GM19397 (cell line): ENCODE data around the gene IQCE.
"Not testable (repeated sequence)": the region's sequence is repeated elsewhere in the genome, so short reads cannot be mapped to it uniquely, and the experiment has no call there.

Experiments
- ATAC-seq: cut with Tn5 transposase; IDR thresholded peaks from one replicate; pipeline ENCODE4 v1.9.1; 2021; ENCODE audit warnings: mild to moderate bottlenecking, moderate library complexity; ENCODE audit not compliant: unreplicated experiment

IQCE gene

DNA sequence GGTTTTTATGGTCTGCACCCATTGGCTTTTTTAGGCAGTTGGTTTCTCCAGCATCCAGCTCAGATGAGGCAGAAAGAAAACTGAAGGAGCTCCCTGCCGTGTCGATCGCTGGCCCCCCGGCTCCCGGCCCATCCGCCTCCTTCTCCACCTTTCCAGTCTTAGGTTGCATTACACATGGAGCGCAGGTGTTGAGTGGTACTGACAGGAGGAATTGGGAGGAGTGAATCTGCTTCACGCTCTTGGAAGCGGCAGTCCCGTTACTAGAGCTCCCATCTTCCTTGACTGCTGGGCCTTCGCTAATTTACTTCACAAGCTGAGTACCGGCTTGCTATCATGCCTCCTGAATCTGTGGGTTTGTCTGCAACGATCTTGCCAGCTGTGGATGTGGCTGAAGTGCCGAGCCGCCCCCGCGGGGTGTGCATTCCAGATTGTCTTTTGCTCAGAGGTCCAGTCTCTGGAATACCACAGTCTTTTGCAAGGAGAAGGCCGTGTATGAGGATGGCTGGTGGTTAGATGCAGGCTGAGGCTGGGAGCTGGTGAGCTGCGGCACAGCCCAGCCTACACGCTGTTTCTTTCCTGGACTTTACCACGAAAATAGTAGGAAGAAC lies 17.1 kb downstream of the IQCE start:
- ATAC-seq: no peak

- ATAC-seq: no peak
Measured at GRCh38 chr7:2576742-2577491, 18.1 kb downstream of the IQCE start.

GRCh38 chr7:2577914-2578680 lies 19.3 kb downstream of the IQCE start:
- ATAC-seq: no peak

DNA sequence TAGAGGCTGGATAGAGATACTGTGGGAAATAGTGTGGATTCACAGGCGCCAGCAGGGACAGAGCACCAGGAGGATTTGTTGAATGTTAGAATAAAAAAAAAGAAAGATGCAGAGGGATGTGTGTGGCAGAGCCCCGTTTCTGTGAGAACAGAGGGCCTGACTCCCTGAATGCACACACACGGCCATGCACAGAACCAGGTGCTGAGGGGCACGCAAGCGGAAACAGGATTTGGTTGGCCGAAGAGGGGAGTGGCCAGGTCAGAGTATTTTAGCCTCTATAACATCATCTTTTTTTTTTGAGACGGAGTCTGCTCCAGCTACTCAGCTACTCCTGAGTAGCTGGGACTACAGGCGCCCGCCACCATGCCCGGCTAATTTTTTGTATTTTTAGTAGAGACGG lies 21.9 kb downstream of the IQCE start:
- ATAC-seq: no peak

DNA sequence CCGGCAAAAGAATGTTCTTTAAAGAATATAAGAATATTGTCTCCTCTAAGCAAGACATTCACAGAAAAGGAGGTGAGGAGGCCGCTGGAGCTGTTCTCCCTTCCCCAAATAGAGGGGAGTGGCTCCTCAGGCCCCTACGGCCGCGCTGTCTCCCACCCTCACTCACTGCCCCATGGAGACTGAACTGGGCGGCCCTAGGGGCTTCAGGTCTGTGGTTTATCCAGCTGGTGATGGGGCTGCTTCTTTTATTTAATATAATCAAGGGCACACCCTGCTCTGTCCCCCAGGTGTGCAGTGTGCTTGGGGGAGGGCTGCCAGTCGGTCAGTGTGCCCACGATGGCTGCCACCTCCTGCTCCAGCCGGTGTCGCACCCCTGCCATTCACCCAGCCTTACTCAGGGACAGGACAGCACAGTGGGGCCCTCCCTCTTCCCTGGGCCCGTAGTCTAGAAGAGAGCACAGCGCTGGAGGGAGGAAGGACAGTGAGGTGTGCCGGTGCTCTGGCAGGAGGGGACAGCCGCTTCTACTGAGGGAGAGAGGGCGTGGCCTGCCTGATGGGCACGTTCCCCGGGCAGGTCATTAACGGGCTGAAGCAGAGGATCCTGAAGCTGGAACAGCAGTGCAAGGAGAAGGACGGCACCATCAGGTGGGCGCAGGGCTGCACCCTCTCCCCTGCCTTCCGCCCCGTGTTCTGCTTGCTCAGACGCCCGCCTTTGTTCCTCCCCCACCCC lies 23.4 kb downstream of the IQCE start:
- ATAC-seq: no peak

GRCh38 chr7:2583798-2584580 lies 25.2 kb downstream of the IQCE start:
- no peak for ATAC-seq

DNA sequence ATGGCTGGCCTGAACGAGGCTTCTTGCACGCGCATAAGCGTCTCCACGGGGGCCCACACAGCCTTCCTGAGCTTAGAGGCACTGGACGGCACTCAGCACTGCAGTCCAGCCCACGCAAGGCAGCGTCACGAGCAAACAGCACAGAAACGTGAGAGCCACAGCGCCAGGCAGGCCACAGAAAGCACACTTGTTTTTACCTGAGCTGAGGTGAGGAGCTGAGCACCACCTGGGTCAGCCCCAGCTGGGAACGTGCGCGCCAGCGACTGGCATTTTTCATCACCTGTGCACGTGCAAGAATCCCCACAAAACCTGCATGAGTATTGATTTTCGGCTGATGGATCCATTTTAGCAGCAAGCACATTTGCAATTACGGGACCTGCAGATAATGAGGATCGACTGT lies 26.7 kb downstream of the IQCE start:
- no peak for ATAC-seq

GRCh38 chr7:2586326-2587020 lies 27.7 kb downstream of the IQCE start:
- no peak for ATAC-seq

DNA sequence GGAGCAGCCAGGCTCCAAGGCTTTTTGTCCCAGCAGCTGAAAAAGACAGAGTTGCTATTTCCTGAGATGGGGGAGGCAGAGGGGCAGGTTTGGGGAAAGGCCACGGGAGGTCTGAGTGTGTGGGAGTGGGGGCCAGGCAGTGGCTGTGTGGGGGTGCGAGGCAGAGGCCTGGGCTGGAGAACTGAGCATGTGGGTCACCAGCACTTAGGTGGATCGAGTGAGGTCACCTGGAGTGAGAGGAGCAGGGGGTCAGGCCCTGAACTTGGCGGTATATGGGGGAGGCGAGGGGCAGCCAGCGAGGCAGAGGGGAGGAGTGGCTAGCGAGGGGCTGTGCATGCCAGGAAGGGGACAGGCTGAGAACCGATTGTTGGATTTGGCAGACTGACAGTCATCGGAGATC lies 28.4 kb downstream of the IQCE start:
- no peak for ATAC-seq

DNA sequence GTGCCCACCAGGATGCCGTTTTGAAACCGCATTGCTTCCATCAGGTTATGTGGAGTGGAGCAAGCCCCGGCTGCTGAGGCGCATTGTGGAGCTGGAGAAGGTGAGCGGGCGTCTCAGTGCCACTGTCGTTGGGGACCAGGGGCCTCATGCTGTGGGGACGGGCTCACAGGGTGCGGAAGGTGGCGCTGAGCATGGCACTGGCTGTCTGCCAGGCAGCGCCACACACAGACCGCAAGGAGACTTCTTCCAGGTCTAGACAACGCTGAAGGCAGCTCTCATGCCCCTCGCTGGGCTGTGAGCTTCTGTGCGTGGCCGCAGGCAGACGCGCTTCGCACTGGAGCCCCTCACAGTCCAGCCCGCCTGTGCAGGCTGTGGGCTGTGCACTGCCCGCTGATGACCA lies 29.0 kb downstream of the IQCE start:
- ATAC-seq: no peak

DNA sequence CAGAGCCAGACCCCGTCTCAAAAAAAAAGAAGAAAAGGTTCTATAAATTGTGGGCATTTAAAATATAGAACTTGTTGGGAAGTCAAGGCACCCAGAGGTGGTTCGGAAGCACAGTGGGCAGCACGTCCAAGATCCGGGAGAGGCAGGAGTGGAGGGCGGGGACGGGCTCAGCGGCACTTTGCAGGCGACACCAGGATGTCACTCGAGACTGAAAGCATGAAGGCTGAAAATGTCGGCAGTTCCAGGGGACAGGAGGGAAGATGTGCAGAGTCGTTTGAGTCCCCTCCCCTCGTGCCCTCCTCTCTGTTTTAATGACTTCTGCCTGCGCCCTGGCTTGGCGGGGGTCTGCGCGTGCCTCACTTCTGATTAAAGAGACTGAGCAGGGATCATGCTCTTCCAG lies 30.6 kb downstream of the IQCE start:
- ATAC-seq: no peak

DNA sequence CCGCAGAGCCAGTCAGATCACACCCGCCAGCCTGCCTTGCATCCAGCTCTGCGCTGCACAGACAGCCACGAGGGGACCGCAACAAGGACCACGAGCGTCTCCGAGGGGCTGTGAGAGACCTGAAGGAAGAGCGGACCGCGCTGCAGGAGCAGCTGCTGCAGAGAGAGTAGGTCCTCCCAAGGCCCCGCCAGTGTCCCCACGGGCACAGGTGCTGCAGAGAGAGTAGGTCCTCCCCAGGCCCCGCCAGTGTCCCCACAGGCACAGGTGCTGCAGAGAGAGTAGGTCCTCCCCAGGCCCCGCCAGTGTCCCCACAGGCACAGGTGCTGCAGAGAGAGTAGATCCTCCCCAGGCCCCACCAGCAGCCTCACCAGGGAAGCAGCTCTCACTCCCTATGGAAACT lies 31.2 kb downstream of the IQCE start:
- ATAC-seq: not testable (repeated sequence)

- ATAC-seq: no peak
Measured at GRCh38 chr7:2592375-2592865, 33.6 kb downstream of the IQCE start.

GRCh38 chr7:2593036-2593727 lies 34.4 kb downstream of the IQCE start:
- ATAC-seq: no peak

- ATAC-seq: no peak
Measured at GRCh38 chr7:2594599-2594998, 35.8 kb downstream of the IQCE start.

- ATAC-seq: no peak
Measured at GRCh38 chr7:2595258-2595860, 36.6 kb downstream of the IQCE start.

GRCh38 chr7:2596464-2597272 lies 37.9 kb downstream of the IQCE start:
- no peak for ATAC-seq

- no peak for ATAC-seq
Measured at GRCh38 chr7:2597273-2597640, 38.5 kb downstream of the IQCE start.
